HG03521 (cell line): ENCODE results near the gene CSPG4.
"Not testable (repeated sequence)": the region's sequence is repeated elsewhere in the genome, so short reads cannot be mapped to it uniquely, and the experiment has no call there.

ENCODE experiments used
- ATAC-seq: cut with Tn5 transposase; IDR thresholded peaks from one replicate; pipeline ENCODE4 v1.9.1; 2021; ENCODE audit warnings: mild to moderate bottlenecking, moderate library complexity; ENCODE audit not compliant: unreplicated experiment

CSPG4 gene

DNA sequence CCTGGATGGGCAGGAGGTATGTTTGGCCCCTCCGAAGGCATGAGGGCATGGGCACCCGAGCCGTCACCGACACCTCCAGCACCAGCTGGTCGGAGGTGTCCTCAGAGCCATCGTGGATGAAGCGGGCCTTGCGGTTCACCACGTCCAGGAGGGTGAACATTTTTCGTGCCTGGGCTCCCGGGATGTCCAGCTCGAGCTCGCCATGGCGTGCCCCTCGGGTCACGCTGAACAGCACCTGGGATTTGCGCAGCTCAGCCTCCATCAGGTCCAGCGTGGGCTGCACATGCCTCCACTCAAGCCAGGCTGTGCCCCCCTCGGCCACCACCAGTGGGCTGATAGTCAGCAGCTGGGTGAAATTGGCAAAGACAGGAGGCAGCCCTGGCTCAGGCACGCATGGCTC lies 23.2 kb downstream of the CSPG4 start:
- ATAC-seq, result not testable (repeated sequence)

DNA sequence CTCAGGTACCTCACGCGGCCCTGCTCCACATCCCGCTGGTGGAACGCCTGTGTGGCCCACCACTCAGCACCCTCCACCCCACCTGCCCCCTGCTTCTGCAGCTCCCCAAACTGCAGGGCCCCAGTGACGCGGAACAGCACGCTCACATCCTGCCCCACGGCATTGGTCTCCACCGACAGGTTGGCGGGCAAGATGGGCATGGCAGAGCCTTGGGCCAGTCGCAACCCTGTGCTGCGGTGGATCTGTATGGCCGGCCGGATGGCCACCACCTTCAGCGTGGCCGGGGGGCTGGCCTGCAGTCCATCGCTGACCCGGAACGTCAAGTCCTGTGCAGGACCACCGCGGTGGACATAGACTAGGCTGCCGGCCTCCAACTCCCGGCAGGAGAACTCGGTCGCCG lies 23.8 kb downstream of the CSPG4 start:
- no peak for ATAC-seq

DNA sequence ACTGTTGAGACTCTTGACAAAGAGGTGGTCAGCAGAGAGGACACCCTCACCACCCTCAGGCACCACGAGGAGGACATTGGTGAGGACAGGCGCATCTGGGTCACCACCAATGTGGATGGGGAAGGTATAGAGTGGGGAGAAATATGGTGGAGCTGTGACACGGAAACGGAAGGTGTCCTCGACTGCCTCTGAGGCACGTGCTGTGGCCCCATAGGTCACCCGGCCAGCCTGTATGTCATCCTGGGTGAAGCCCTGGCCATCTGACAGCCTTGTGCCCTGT lies 24.4 kb downstream of the CSPG4 start:
- no peak for ATAC-seq

DNA sequence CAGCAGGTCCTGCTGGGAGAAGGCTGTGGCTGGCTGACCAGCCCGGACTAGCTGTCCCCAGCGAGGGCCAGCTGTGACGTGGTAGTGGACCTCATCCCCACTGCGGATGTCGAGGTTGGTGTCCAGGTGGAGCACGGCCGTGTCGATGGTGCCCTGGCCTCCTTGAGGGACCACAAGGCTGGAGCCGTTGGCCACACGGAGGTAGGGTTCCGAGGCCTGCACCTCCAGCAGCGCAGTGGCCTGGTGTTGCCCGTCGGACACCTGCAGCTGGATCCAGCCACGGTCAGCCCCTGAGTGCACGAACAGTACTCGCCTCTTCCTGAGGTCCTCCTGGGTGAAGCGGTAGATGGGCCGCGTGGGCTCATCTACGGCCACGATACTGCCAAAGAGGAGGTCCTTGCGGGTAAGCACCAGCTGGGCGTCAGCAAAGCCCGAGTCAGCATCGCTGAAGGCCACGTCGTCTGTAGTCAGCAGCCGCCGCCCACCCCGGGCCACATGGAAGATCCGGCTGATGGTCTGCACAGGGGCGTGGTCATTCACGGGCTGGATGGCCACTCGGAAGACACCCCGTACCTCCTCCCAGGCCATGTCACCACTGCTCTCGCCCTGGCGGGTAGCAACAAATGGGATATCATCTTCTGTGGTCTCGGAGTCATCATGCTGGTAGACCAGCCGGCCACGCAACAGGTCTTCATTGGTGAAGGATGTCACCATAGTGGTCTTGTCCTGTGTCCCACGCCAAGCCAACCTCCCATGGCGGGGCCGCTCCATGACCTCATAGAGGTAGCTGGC lies 25.0 kb downstream of the CSPG4 start:
- no peak for ATAC-seq

DNA sequence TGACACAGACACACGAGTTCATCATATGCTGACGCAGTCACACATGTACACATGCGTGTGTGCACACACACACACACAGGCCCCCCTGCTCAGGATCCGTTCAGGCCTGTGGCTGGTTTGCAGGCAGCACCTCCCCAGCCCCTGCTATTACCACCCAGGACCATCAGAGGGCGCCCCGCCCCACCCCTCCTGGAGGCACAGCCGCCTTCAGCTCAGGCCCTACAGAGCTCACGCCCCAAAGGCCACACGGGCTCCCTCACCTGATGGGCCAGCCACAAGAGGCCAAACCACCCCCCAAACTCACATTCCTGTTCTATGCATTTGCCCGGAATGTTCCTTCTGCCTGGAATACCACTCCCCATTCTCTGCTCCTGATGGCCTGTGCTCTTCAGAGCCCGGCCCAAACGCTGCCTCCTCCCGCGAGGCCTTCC lies 26.4 kb downstream of the CSPG4 start:
- ATAC-seq, result peak; percentile 57

DNA sequence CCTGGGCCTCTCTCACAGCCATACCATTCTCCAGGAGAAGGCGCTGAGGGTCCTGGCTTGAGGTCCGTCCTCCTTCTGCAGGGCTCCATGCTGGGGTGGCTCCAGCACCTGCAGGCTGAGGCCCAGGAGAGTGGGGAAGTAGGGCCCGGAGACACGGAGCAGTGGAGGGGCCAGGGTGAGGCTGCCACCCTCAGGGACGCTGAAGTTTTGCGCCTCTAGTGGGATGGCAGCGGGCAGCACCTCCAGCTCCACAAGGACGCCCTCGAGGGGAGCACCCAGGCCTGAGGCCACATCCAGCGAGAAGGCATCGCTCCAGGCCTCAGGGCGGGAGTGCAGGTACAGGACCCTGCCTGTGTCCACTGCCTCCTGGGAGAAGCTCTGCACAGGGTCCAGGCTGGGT lies 27.5 kb downstream of the CSPG4 start:
- no peak for ATAC-seq

DNA sequence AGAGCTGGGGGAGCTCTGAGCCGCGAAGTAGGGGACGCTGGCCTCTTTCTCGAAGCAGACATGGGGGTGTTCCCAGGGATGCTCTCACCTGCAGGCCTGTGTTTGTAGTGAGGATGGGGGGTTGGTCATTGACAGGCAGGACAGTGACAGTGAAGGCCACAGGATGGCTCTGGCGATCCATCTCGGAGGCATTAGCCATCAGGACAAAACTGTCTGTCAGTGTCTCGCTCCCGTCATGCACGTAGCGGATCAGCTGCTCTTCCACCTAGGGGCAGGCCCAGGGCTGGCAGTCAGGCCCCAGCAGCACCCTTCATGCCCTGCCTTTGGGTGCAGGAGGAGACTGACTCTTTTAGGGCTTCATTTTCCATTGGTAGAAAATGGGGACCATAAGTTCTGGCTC lies 28.0 kb downstream of the CSPG4 start:
- no peak for ATAC-seq

DNA sequence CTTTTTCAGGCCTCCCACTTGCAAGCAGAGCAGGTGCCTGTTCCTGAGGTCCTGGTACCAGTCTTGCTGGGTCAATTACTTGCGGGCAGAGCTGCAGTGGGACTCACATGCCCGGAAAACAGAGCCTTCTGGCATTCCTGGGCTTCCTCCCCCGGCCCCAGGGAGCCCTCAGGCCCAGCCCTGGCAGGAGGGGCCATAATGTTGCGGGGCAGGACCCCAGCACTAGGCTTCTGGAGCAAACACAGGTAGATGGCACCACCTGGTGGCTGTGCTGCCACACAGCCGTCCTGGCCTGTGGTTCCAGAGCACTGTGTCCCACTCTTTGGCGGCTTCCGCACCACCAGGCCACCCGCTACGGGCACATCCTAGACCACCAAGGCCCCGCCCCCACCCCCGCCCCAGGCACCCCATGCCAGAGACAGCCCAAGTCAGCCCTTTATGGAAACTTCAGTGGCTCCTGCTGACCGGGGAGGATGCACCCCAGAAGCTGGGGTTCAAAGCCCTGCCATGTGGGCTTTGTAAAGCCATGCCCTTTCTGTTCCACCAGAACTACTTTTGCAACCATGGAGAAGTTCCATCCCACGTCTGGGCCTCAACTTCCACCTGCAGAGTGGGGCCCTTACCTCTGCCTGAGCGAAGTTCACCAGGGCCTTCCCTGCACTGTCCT lies 28.9 kb downstream of the CSPG4 start:
- not testable (repeated sequence) for ATAC-seq

DNA sequence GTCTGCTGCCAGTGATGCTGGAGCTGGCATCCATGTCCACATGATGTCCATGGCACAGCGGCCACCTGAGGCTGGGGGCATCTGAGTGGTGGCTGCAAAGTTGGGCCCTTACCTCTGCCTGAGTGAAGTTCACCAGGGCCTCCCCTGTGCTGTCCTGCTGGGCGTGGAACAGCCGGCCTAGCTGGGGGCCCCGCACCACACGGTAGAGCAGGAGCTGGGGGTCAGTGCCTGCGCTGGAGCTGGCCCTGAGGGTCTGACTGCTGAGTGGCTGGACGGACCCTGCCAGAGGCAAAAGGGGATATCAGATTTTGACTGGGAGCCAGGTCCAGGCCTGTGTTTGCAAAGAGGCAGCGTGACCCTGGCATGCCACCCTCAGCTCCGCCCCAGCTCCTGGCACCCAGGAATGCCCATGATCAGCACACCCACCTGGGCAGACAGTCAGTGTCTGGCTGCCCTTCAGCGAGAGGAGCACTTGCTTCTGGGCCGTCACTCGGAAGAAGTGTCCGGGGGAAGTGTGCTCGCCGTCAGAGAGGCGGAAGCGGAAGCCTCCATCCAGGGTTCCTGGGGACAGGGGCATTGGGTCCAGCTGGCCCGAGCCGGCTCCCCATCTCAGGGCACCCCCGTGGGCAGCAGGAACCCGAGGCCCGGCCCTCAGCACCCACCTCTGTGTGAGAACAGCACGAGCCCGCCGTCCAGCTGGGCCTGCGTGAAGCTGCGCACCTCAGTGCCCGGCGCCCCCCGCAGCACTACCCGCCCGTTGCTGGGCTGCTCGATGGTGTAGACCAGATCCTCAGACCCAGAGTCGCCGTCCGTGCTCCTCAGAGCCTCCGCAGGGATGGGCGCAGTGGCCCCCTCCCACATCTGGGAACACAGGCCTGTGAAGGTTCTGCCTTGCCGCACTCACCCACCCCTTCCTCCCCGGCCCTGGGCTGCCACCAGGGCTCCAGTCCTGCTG lies 30.2 kb downstream of the CSPG4 start:
- no peak for ATAC-seq

DNA sequence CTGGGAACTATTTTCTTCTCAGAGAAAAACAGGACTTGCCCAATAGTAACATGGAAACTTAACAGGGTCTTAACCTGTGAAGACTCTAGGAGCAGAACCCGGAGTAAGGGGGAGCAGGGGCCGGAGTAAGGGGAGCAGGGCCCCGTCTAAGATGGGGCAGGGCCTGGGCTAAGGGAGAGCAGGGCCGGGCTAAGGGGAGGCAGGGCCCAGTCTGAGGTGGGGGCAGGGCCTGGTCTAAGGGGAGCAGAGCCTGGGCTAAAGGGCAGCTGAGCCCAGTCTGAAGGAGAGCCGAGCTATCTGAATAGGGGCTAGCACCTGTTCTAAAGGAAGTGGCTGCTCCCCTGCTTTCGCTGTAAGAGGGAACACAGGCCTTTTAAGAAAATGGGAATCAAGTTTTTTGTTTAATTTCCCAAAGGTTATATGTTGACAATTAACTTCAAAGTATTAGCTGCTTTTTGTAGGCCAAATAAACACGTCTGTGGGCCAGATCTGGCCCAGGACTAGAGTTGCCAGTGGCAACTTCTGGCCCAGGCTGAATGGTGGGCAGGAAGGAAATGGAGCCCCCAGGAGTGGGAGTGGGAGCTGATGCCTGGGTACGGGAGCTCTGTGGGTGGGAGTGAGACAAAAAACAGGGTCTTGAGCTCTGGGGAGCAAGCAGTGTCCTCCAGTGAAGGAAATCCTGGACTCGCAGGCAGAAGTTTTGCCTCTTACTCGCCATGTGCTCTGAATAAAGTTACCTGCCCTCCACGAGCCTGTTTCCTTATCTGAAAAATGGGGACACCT lies 32.5 kb downstream of the CSPG4 start:
- no peak for ATAC-seq

DNA sequence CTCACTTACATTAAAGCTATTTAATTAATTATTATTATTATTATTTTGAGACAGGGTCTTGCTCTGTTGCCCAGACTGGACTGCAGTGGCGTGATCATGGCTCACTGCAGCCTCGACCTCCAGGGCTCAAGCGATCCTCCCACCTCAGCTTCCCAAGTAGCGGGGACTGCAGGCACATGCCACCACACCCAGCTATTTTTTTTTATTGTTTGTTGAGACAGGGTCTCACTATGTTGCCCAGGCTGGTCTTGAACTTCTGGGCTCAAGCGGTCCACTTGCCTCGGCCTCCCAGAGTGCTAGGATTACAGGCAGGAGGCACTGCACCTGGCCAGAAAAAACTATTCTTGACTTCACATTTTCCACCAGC lies 34.3 kb downstream of the CSPG4 start:
- not testable (repeated sequence) for ATAC-seq

DNA sequence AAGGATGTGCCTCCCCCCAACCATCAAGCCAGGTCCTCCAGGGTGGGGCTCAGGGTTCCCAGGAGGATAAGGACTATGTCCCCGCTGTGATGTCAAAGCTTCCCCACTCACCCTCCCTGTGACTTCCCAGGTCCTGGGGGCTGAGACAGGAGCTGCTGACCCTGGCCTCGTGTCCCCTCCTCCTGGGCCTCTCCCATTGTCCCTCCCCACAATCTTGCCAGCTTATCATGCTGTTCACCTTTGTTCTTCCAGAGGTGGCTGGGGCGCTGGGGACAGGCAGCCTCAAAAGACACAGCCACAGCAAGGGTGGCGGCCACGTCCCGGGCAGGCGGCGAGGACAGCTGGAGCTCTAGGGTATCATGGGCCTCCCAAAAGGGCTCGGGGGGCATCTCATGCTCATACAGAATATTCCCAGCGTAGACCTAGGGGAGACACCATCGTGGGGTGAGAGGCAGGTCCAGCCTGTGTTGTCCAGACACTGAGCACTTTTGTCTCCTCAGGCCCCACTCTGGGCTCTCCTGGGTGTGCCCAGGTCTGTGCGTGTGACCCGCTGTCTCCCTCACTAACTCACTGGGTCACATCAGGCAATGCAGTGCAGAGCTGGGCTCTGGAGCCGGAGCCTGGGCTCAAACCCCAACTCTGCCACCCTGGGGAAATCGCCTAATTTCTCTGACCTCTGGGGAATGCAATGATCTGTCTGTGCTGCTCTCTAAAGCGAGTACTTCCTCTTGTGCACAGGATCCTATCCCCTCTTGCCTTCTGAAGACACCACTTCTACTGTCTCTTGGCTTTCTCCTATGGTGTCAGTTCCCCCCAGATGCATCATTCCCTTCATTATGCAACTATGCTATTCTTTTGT lies 35.0 kb downstream of the CSPG4 start:
- ATAC-seq, result no peak

DNA sequence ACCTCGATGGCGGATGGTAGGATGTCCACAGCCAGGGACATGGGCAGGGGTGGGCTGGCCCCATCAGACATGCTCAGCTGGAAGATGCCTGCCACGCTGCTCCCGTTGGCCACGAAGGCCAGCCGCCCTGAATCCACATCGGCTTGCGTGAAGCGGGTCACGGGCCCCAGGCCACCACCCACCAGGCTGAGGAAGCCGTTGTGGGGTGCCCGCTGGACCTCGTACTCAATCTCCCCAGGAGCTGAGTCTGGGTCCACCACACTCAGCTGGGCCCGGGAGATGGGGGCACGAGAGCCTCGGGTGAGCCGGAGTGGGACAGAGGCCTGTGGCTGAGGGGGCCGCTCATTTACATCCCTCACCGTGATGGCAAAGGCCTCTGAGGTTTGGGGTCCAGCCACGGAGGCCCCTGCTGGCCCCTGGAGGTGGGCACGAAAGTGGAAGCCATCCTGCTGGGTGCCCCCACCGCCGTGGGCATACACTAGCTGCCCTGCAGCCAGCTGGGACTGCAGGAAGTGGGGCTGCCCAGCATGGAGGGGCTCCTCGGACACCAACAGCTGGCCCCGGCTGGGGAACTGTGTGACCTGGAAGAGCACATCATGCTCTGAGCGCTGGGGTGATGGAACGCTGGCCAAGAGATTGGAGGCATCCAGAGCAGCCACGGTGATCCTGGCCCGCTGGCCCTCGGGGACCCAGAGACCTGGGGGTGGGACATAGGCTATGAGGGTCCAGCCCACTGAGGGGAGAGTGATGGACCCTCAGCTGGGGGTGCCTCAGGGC lies 35.8 kb downstream of the CSPG4 start:
- ATAC-seq, result no peak

DNA sequence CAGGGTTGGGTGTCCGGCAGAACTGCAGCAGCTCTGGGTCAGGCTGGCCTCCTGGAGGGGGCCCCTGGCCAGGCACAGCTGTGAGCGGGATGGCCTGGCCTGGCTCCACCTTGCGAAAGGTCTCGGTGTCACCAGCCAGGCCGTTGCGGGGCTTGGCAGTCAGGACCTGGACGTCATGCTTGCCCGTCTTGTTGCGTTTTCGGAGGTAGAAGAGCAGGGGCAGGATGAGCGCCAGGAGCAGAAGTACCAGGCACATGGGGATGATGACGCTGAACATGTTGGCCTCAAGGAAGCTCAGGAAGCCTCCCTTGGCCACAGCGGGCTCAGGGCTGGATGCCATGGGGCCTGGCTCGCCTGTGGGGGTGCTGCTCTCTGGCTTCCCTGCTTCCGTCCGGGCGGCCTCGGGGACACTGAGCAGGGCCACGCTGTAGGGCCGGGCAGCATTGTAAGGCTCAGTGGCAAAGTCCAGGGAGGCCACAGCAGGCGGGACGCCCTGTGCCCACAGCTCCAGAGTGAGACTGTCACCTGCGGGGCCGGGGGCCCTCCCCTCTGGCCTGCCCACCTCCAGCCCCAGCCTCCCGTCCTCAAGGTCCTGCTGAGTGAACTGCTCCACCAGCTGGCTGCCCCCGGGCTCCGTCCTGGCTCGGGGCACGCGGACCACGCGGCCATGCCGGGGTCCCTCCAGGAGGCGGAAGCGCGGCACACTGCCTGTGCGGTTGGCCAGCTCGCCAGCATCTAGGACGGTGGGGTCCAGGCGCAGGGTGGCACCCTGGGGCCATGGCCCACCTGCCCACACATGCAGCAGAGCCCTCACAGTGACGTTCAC lies 36.9 kb downstream of the CSPG4 start:
- no peak for ATAC-seq

DNA sequence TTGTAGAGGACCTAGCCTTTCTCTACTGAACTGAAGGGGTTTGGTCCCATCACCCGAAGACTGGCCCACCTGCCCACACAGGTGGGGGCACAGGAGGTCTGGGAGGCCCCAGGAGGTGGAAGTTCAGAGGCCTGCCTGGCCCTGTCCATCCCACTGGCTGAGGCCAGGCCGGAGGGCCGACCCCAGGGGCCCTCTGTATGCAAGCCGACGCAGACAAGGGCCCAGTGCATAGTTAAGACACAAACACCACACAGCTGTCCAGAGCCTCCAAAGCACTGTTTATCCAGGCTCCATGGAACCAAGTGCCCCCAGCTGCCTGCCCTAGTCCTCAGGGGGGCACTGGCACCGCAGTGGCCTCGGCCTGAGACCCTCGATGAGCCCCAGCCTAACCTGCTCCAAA lies 38.3 kb downstream of the CSPG4 start:
- ATAC-seq, result no peak

DNA sequence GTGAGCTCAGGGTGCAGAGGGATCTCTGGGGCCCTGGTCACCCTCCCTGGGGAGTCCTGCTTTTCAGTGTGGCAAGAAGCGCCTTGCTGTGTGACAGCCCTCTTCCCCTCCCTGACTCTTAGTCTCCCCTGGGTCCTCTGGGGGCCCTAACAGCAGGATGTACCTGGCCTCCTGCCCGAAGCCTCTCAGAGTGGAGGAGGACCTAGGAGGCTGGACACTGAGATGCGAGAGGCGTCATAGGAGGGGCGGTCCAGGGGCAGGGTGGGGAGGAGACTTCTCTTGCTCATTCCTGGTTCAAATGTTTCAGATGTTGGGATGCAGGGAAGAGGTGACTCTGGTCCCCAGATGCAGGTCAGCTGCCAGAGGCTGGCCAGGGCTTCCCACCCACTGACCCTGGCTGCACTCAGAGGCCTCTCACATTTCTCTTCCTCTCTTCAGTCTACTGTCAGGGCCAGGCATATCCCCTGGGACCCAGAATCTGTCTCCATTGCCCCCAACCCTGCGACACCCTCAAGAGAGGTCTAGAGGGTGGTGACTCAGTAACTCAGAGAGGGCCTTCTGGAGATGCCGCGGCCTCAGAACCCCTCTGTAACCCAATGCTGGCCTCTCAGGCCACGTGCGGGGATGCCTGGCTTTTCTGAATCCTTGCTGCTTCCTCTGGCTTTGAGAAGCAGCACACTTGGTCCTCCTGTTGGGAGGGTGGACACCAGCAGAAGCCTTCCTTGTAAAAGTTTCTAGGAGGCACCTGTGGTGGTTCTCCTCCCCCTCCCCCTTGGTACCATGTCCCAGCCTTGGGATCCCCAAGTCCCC lies 39.0 kb downstream of the CSPG4 start:
- ATAC-seq, result no peak

DNA sequence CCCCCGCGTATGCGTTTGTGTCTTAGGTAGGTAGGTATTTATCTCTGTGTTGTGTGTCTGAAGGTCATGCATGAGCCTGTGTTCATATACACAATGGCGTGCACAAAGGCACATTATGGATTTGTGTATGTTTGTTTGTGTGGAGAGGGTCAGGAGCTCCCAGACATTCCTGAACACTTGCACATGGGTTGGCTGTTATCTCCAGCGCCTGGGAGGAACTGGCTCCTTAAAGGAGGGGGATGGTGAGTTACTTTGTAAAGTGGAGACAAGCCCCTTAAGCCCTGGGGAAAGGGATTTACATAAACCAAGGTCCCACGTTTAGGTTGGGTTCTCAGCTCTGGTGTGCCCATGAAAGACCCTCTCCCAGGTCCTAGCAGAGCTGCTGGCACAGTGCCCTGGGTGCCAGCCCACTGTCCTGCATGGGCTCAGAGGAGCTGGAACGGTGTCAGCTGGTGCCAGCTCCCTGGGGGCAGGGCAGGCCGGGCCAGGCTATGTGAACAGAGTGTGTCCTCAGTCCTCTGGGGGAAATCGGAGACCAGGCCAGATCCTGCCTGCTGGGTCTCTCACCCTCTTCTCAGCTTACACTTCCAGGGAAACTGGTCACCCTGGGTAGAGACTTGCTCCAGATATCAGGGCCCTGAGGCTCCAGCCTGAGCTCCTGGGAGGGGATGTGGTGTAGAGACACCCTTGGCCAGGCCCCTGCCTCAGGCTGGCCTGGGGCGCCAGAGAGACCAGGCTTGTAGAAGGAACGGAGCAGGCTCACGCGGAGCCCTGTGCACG lies 39.8 kb downstream of the CSPG4 start:
- ATAC-seq, result no peak
